ENCODE measurements around the gene SLC35G6. TPM values are rescaled to one million over a fixed set of nuclear protein-coding genes. Genes with fewer than 3 reads are reported as not detected.

Gene SLC35G6
- total RNA-seq, 1 experiment from 2014 or later = 0.26 TPM

DNA sequence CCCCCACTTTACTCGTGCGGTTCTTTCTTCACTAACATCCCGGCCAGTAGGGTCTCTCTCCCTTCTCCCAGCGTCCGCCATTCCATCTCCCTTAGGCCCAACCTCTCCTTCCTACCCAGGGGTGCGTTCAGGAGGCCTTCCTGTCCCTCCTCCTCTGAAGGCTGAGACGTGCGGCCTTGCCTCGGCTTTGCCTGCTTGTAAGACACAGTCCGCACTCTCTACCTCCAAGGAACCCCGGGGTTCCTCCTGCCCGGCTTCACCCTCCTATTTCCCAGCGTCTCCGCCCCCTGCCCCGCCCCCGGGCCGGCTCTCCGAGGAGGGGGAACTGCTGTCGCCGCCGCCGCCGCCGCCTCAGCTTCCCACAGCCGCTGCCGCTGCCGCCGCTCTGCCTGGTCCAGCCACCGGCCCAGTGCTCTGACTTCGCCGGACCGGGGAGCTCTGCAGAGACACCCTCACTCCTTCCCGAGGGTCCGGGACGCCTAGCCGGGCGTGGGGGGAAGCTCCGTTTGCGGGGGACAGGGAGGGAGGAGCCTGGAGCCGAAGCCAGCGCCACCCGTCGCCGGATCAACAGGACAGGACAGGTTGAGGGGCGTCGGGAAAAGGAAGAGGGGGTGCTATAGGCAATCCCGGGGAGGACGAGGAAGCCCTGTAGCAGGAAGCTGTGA lies 43.2 kb upstream of the SLC35G6 start (continued):
- TF ChIP-seq ZNF317 (CRISPR knock-in tag; IDR thresholded peaks at IDR 0.05; ENCODE audit: borderline replicate concordance, low read depth) (no peak), GTF2I (CRISPR knock-in tag; conservative IDR thresholded peaks at IDR 0.05) (no peak), E2F5 (CRISPR knock-in tag; IDR thresholded peaks at IDR 0.05) (peak; percentile 81), ZNF396 (CRISPR knock-in tag; IDR thresholded peaks at IDR 0.05; ENCODE audit: borderline replicate concordance) (no peak), HMGXB4 (CRISPR knock-in tag; IDR thresholded peaks at IDR 0.05) (0 out of 2 replicates have a peak, but pooled peaks have one; percentile 42), NR1H2 (CRISPR knock-in tag; IDR thresholded peaks at IDR 0.05) (no peak), ZNF425 (CRISPR knock-in tag; conservative IDR thresholded peaks at IDR 0.05) (no peak), SP1 (CRISPR knock-in tag; conservative IDR thresholded peaks at IDR 0.05) (peak; percentile 66; the same call in 1 of the 2 replicates), KAT7 (CRISPR knock-in tag; IDR thresholded peaks at IDR 0.05; ENCODE audit: borderline replicate concordance) (peak; percentile 57; the same call in 1 of the 2 replicates), PRRX2 (CRISPR knock-in tag; IDR thresholded peaks at IDR 0.05) (no peak), RELA (CRISPR knock-in tag; IDR thresholded peaks at IDR 0.05; ENCODE audit: borderline replicate concordance) (no peak), ESRRA (CRISPR knock-in tag; IDR thresholded peaks at IDR 0.05; ENCODE audit: borderline replicate concordance) (peak; percentile 54; the same call in 1 of the 2 replicates), ZNF263 (CRISPR knock-in tag; IDR thresholded peaks at IDR 0.05; ENCODE audit: low read depth) (no peak), ATF1 (CRISPR knock-in tag; IDR thresholded peaks at IDR 0.05) (0 out of 2 replicates have a peak, but pooled peaks have one; percentile 38), ZNF281 (CRISPR knock-in tag; IDR thresholded peaks at IDR 0.05) (no peak), EMX1 (CRISPR knock-in tag; IDR thresholded peaks at IDR 0.05) (no peak), HMGA2 (CRISPR knock-in tag; IDR thresholded peaks at IDR 0.05) (no peak), SMAD3 (CRISPR knock-in tag; IDR thresholded peaks at IDR 0.05; ENCODE audit: borderline replicate concordance) (no peak), NFE2L1 (CRISPR knock-in tag; IDR thresholded peaks at IDR 0.05) (no peak), GRHL2 (CRISPR knock-in tag; IDR thresholded peaks at IDR 0.05; ENCODE audit: insufficient replicate concordance, severe bottlenecking) (no peak), TEAD4 (CRISPR knock-in tag; IDR thresholded peaks at IDR 0.05) (no peak; the same call in 1 of the 2 replicates), NR3C1 (CRISPR knock-in tag; conservative IDR thresholded peaks at IDR 0.05; ENCODE audit: low read depth) (no peak), ZSCAN18 (CRISPR knock-in tag; IDR thresholded peaks at IDR 0.05) (no peak), TEAD1 (CRISPR knock-in tag; IDR thresholded peaks at IDR 0.05) (no peak), TP53 (CRISPR knock-in tag; IDR thresholded peaks at IDR 0.05) (no peak)
- TF ChIP-seq, protein P1, sequence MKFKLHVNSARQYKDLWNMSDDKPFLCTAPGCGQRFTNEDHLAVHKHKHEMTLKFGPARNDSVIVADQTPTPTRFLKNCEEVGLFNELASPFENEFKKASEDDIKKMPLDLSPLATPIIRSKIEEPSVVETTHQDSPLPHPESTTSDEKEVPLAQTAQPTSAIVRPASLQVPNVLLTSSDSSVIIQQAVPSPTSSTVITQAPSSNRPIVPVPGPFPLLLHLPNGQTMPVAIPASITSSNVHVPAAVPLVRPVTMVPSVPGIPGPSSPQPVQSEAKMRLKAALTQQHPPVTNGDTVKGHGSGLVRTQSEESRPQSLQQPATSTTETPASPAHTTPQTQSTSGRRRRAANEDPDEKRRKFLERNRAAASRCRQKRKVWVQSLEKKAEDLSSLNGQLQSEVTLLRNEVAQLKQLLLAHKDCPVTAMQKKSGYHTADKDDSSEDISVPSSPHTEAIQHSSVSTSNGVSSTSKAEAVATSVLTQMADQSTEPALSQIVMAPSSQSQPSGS (CRISPR knock-in tag; IDR thresholded peaks at IDR 0.05; ENCODE audit: borderline replicate concordance, low read depth) = no peak
- TF ChIP-seq, protein P2, sequence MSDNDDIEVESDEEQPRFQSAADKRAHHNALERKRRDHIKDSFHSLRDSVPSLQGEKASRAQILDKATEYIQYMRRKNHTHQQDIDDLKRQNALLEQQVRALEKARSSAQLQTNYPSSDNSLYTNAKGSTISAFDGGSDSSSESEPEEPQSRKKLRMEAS (CRISPR knock-in tag; IDR thresholded peaks at IDR 0.05) = no peak
- TF ChIP-seq, protein P3, sequence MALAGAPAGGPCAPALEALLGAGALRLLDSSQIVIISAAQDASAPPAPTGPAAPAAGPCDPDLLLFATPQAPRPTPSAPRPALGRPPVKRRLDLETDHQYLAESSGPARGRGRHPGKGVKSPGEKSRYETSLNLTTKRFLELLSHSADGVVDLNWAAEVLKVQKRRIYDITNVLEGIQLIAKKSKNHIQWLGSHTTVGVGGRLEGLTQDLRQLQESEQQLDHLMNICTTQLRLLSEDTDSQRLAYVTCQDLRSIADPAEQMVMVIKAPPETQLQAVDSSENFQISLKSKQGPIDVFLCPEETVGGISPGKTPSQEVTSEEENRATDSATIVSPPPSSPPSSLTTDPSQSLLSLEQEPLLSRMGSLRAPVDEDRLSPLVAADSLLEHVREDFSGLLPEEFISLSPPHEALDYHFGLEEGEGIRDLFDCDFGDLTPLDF (CRISPR knock-in tag; IDR thresholded peaks at IDR 0.05) = no peak

Measured in WTC11 (cell line).